AG09319 (cell line): ENCODE data around the gene HOXB3.

Source experiments
- DNase-seq: peaks from one replicate; pipeline ENCODE4 v3.0.0-alpha.2; 2010; ENCODE audit warnings: low read depth; ENCODE audit errors: extremely low read depth
- CTCF ChIP-seq: IDR thresholded peaks from 2 replicates; pipeline ENCODE4 v1.5.1; 2011; ENCODE audit warnings: low read depth, mild to moderate bottlenecking, inconsistent platforms, low read length, moderate library complexity

The HOXB3 gene

GRCh38 chr17:48589060-48589830 is 796 bp downstream of the HOXB3 start:
- no peak for DNase-seq
- TF ChIP-seq CTCF: no peak

DNA sequence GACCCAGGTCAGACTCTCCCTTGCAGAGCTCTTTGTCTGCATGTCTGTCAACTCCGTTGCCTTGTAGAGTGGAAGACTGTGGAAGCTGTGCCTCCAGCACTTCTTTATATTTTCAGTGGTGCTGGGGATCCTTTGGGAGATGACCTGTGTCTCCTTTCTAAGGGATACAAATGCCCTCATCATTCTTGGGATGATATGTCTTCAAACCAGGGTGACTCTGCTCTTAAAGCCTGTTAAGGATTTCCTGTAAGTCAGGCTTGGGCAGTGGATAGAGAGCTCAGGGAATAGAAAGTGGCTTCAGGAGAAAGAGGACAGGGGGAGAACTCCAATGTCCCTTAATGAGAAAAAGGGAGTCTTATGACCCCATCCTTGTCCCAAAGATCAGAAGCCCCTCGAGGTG is 1.5 kb downstream of the HOXB3 start:
- DNase-seq: no peak
- TF ChIP-seq CTCF: no peak

- no peak for TF ChIP-seq CTCF
- DNase-seq: no peak
These were observed 2.0 kb downstream of the HOXB3 start for GRCh38 chr17:48588074-48588415.

GRCh38 chr17:48587276-48588073 is 2.6 kb downstream of the HOXB3 start:
- TF ChIP-seq CTCF: no peak
- DNase-seq: no peak

DNA sequence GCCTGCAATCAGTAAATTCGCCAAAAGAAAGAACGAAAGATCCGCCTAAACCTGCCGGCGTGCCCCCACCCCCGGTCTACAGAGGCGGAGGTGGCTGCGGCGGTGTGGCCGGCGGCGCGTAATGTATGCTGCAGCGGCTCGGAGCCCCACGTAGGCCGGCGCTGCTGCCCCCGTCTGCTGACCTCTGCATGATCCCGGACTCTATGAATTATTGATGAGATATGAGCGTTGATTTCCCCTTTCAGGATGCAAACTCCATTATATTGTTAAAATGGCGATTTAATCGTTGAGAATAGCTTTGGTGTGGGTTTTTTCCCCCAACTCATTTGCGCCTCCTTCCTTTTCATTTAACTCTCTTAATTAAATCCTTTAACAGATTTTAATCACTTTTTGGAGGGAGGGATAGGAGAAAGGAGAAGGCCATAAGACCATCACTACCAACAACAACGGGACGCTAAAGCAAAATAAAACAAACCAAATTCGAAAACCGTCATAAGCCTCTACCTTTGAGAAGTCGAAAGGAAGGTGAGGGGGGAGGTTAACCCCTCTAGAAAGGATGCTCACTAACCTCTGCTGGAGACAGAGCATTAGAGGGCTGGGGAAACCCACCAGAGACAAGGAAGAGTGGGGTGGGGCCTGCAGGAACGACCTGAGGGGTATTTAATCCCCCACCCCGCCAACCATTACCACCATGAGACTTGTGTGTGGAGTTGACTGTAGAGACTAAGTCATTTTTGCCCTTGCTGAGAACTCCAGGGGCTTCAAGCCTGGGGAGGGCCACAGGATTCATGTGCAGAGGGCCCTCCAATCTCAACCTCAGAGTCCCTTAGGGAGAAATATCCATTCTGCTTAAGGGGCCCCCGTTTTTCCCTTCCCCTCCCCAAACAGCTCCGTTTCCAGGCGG is 3.4 kb downstream of the HOXB3 start:
- DNase-seq: no peak

GRCh38 chr17:48584223-48584741 is 5.8 kb downstream of the HOXB3 start:
- no peak for TF ChIP-seq CTCF
- DNase-seq: no peak

More for the DNA sequence above, 3.4 kb downstream of the HOXB3 start:
- TF ChIP-seq CTCF: no peak
